ENCODE measurements around the gene CCR5.

GRCh38 chr3:46406443-46406787 is 35.7 kb downstream of the CCR5 start:
- TF ChIP-seq CTCF (IDR thresholded peaks at IDR 0.05; ENCODE audit: low read depth, low read length) = no peak
- no peak for TF ChIP-seq EZH2phosphoT487 (IDR thresholded peaks at IDR 0.05; ENCODE audit: low read depth)
